HL-60/S4 treated with phorbol 12-myristate 13-acetate at 8.2 ng/mL for 4 days and 3 days (cell line): ENCODE results near the gene GFPT1.
"Not testable (repeated sequence)": the region's sequence is repeated elsewhere in the genome, so short reads cannot be mapped to it uniquely, and the experiment has no call there.

Experiments used
- in situ Hi-C: fragments of 300-500 bp; cut with MboI; formaldehyde crosslinking; loops from 2 replicates; pipeline ENCODE4 v1.15.0; 2022; ENCODE audit warnings: low sequenced_read_pairs

GFPT1 gene

DNA sequence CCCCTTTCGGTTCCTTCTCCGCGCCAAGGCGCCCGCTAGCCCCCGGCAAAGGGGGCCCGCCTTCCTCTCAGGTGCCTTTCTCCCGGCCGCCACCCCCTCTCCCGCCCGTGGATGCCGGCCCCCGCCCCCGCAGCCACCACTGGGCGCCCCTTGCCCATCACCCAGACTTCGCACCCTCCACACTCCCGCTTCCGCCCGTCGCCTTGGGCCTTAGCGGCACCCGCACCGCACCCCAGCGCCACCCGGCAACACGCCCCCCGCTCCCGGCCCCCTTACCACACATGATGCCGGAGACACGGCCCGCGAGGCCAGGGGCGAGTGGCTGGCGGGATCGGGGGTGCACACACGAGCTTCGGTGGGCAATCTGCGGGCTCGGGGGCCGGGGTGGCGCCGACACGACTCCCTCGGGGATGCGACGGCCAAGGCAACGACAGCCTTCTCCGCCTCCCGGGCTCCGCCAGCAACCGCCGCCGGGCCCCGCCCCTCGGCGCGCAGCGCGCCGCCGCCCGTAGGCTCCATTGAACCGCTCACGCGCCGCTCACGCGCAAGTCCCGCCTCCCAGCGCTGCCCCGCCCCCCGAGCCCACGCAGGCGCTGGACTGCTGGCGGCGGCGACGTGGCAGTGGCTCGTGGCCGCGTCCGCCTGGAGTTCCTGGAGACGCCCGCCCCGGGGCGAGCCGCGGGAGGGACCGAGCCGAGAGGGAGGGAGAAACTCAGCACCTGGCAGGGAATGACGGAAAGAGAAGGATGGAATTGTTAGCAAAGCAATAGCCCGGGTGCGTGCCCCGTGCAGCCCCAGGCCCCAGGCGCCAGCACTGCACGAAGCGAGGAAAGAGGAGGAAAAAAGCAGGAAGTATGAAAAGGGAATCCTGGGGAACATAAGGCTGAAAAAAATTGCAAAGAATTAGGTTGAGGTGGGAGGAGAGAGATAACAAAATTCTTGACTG is at the start of gene GFPT1:
GFPT1 (minus strand) TSS at position 439 of the 946 bp plus-strand sequence; CDS start at position 283, 156 bp downstream.
- in situ Hi-C loops = no loop called here

DNA sequence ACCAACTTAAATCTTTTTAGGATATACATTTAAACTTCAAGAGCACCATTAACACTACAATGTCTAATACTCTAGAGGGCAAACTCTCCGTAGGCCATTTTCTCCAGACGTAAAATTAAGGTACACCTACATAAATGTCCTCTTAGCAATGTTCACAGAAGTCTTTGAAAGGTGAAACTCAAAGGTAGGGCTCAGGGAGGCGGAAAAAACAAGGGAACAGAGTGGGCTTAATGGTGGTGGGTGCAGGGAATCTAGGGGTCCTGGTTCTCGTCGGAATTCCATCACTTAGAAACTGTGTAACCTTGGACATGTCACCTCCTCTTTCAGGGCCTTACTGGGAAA is 49.5 kb upstream of the GFPT1 start:
- in situ Hi-C loops = no loop called here

DNA sequence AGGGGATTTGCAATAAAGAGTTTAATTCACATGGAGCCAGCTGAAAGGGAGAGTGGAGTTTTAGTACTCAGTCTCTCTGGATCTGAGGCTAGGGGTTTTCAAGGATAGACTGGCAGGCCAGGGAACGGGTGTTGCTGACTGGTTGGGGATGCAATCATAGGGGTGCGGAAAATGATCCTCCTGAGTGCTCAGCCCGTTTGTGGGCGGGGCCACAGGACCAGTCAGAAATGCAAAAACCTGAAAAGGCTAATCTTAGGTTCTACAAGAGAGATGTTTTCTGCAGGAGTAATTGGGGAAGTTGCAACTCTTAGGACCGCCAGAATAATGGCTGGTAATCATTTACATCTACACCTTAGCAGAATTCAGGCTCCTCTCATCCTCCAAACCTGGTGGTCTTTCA is 47.7 kb upstream of the GFPT1 start:
- in situ Hi-C loops = no loop called here

DNA sequence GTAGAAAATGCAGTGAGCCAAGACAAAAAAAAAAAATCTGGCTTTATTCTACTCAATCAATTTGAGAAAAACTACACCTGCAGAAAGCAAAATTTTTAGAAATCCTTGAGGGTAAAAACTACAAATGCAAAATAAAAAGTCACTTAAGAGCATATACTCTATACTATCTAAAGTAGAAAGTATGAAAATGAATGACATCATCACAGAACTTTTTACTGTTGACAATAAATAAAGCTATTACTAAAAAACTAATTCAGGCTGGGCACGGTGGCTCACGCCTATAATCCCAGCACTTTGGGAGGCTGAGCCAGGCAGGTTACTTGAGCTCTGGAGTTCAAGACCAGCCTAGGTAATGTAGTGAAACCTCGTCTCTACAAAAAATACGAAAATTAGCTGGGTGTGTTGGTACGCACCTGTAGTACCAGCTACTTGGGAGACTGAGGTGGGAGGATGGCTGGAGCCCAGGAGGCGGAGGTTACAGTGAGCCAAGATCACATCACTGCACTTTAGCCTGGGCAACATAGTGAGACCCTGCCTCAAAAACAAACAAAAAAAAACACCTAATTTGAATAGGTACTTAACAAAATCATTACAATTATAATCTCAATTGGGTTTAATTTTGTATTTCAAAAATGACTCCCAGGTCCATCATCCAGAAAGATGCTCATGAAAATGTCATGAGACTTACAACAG is 42.6 kb upstream of the GFPT1 start:
- in situ Hi-C loops = no loop called here

DNA sequence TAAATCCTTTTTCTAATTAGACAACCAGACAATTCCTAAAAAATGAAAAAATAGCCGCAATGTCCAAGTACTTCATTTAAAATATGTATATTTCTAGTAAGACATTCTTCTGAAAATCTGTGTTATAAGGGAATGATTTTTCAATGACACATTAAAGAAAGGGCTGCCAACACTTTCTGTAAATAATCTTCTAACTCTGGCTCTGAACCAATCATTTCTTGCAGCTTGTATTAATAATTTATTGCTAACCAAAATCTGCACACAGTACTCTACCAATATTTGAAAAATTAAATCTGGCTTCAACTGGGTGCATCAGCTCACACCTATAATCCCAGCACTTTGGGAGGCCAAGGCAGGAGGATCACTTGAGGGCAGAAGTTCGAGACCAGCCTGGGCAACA is 42.0 kb upstream of the GFPT1 start:
- in situ Hi-C loops = no loop called here

DNA sequence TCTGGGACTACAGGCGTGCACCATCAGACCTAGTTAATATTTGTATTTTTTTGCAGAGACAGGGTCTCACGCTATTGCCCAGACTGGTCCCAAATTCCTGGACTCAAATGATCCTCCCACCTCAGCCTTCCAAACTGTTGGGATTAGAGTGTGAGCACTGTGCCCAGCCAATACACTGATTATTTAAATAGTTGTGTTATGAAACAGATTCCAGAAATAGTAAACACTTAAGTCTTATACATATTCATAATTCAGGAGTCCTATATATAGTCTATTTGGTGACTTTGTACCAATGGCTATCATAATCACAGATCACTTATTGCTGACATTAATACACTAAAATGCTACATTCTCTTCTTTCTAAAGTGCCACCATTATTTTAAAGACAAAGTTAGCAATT is 37.4 kb upstream of the GFPT1 start:
- in situ Hi-C loops = no loop called here

DNA sequence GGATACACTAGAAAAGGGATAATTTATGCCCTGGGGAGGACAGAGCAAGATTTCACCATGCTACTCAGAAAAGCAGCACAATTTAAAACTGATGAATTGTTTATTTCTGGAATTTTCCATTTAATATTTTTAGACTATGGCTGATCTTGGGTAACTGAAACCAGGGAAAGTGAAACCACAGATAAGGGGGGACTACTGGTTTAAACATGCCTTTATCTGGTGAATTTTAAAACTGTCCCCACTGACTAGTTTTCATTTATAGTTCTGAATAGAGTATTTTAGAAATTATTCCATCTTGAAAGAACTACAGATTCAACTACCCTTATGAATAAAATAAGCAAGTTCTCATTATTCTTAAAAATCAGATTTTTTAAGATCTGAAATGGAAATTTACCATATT is 35.2 kb upstream of the GFPT1 start:
- in situ Hi-C loops = no loop called here

DNA sequence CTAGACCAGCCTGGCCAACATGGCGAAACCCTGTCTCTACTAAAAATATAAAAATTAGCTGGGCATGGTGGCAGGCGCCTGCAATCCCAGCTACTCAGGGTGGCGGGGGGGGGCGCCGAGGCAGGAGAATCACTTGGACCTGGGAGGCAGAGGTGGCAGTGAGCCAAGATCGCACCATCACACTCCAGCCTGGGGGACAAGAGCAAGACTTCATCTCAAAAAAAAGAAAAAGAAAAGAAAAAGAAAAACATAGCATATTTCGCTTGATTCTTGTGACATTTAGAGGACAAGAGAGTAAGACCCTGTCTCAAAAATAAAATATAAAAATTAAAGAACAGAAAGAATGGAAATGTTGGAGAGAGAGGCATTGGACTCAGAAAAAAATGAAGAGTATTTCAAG is 32.1 kb upstream of the GFPT1 start:
- in situ Hi-C loops = not testable (repeated sequence)

DNA sequence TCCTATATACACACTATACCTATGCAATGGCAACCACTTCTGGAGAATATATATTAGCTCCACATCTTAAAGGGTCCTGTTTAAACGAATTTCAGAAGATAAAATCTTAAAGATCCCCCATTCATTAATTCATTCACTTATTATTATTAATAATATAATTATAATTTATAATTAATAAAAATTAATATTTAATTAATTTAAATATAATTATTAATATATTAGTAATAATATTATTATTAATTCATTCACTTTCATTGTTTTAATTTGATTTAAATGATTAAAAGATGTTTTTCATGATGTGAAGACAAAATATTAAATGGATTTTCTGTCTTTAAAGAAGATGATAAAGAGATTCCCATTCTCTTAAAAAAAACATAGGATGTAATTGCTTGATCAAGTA is 29.1 kb upstream of the GFPT1 start:
- in situ Hi-C loops = no loop called here

DNA sequence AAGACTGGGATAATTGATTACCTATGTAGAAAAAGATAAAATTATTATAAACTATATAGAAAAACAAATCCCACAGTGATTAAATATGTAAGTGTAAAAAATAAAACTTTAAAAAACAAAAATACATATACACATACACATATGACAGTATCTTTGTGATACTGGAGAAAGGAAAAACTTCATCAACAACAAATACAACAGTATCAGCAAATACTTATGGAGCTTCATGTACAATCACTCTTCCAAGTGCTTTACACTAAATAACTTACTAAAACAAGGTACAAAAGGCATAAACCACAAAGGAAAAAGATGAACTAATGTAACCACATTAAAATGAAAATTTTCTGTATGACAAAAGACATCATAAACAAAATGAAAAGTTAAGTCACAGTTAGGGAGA is 24.1 kb upstream of the GFPT1 start:
- in situ Hi-C loops = no loop called here

DNA sequence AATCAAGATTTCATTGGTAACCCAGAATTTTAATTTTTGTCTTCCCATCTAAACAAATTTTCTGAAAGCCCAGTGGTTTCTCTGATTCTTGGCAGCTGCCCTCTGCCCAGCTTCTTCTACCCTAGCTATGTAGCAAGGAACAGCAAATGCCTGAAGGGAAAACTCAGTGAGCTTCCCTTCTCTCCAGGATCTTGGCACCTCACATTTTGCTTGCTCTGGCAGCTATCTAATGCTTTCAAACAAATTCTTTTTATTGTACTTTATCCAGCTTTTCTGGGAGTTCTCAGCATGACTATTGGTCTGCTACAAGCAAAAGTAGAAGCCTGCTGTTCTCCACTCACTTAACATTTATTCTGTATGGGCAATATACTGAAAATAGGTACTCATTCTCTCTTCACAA is 18.3 kb upstream of the GFPT1 start:
- in situ Hi-C loops = no loop called here

DNA sequence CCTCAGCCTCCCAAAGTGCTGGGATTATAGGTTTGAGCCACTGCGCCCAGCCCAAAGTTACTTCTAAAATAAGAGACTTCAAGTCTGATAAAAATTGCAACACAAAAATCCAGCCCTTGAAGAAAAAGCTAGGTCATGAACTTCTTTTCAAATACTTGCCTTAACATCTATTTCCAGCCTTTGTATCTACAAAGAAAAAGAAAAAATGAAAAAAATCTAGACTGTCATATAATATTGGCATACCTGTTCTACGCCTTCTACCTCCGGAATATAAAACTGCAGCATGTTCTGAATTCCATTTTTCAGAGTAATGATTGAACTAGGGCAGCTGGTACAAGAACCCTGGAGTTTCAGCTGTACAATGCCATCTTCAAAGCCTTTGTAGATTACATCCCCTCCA is 13.1 kb upstream of the GFPT1 start:
- in situ Hi-C loops = no loop called here

DNA sequence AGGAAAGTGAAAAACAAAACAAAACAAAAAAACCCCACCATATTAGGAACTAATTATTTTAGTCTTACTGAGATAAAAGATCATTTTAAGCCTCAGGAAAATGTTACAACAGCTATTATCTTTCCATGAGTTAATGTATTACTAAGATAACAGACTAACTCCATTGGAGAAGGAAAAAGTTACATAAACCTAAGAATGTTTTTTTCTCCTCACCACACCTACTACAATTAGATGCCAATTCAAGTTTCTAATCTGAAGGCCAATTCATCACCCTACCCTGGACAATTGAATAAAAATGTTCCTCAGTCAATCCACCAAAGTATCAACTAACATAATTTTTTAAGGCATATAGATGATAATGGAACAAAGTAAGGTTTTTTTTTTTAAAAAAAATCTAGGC is 10.2 kb upstream of the GFPT1 start:
- in situ Hi-C loops = no loop called here

DNA sequence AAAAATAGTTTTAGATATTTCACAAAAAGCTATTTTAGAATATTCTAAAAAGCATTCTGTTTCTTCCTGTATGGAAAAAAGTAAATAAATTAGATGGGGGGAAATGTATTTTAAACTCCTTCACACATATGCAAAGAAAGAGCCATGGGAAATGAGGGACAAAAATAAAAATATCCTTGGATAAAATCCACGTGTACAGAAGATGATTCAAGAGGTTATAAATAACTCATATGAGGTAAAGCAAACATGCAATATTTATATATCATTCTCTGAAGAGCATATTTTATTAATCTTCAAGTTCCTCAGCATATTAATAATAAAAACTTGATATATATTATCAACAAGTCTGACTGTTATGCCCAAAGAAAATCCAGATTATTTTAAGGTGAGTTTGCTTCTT is 8.8 kb upstream of the GFPT1 start:
- in situ Hi-C loops = no loop called here

DNA sequence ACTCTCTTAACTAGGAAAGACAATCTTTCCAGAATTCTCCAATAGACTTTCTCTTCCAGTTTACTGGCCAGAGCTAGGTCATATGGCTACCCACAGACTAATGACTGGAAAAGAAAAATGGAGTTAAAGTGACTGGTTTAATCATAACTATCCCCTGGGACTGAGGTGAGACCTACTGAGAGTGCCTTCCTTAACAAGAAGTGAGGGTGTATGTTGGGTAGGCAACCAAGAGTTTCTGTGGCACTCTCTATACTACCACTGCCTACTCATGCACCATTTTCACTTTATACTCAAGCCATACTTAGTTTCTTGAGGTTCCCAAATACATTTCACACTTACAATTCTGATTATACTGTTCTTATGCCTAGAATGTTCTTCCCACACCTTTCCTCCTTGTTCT is 6.9 kb upstream of the GFPT1 start:
- in situ Hi-C loops = no loop called here

DNA sequence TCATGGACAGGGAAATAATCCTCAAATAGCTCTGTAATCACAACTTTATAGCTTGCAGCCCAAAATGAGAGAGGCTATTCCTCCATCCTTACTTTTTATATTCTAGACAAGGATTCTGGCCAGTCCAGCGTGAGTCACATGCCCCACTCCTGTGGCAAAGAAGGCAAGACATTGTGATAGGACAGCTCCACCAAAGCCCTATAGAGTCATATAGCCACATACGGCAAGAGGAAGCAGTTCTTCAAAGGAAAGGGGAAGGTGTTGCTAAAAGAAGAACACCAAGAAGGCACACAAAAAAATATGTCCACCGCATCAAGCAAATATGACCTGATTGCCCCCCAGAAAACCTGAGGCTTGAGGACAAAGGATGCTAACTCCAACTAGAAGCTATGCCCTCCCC is 3.4 kb upstream of the GFPT1 start:
- in situ Hi-C loops = no loop called here

DNA sequence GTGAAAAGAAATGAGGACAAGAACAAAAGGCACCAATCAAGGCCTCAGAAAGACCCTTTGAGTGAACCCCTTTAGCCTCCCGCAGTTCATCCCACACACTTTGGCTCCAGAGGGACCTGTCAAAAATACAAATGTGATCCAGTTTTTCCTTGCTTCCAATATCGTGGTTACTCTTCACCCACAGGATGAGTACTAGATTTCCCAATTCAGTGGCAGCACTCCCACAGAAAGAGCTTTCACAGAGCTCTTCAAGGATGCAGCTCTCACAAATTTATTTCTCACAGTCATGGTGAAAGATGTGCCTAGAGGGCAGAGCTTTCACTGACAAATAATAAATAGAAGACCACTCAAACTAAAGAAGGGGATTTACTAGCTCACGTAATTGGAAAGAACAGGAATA is 3.0 kb upstream of the GFPT1 start:
- in situ Hi-C loops = no loop called here

DNA sequence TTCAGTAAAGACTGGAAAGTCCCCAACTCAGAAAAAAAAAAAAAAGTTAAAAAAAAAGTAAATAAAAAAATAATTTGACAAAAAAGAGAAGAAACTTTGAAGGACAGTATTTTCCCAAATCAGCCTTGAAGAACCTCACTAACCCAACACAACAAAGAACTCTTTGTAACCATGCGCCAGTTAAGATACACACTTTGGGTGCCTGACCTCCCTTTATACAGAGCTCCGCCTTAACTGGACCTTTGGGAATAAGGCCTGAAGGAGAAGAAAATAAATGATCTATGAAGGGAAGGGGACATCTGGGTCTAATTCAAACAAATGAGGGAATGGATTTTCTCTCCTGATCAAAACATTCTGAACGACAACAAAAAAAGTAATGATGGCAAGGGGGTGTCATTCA is 2.2 kb upstream of the GFPT1 start:
- in situ Hi-C loops = no loop called here

DNA sequence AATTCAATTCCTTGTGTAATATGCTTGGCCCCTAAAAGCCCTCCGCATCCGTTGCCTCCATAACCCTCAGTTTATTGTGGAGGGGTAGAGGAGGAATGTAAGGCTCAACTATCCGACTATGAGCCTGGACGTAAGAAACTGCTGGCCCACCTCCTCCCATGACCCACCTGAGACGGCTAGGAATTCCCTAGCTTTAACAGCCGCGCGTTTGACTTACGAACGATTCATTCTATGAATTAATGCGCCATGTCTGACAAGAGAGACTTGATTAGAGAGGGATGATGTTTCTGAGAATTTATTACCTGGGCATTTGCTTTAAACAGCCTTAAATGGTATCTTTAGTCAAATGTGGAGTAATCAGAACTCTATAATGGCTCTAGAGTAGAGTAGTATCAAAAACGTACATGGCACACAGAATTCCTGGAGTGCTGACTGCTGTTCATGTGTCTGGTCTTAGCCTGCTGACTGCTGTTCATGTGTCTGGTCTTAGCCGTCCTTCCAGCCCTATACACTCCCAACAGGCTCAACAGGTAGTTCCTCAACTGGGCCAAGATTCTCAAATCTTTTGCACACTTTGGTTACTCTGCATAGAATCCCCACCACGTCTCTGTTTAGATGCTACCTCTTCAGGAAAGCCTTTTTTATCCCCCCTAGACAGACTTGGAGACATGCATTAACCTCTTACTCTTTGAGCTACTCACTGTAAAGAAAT is 899 bp upstream of the GFPT1 start:
- in situ Hi-C loops = no loop called here

DNA sequence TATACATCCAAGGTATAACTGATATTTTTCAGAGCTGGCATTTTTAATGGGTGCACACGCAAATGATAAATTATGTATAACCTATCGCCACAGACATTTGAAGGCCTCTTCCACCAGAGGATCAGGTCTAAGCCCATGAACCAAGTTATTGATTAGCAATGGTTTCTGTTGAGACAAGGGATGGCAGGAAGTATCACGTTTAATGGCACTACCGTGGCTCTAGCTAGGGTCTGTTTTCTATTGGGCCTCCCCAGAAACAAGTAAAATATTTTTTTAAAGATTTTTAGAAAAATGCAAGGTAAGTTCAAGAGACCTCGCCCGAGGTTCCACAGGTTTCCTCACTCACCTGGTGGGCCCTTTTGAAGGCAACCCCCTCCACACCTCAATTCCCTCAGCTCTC is 667 bp downstream of the GFPT1 start:
- in situ Hi-C loops = no loop called here

DNA sequence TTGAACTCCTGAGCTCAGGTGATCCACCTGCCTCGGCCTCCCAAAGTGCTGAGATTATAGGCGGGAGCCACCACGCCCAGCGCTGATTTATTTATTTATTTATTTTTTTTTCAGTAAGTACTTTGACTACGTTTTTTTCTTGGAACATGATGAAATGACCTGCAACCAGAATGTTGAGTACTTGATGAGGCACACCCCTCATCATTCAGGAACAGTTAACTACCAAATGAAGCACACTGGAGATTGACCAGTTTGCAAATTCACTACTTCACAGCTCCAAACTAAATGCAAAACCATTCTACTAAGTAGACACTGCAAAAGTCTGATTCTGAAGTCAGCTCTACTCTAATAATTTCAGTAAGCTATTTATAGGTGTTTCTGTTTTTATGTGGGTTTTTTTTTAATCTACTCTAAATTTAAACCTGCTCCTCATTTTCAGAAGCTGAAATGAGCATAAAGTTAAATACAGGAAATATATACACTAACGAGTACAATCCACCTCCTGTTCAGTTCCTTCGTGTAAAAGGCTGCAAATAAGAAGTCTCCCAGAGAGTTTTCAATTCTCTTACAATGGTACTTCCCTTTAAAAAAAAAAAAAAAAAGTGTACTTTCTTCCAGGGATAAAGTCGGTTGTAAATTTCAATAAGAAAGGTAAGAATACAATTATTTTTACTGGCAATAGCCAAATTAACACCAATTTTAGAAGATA is 1.4 kb downstream of the GFPT1 start:
- in situ Hi-C loops = no loop called here
